Midbrain (tissue), 1 donor: ENCODE measurements around the gene AMBRA1.

Experiments used
- DNase-seq: peaks from one replicate; lab custom pipeline; 2025; lab: John Stamatoyannopoulos, UW

The AMBRA1 gene

GRCh38 chr11:46475051-46475925, 118.5 kb downstream of the AMBRA1 start:
- no peak for DNase-seq

- no peak for DNase-seq
These were observed 121.2 kb downstream of the AMBRA1 start for GRCh38 chr11:46472662-46472994.

- DNase-seq, result no peak
These were observed 121.7 kb downstream of the AMBRA1 start for GRCh38 chr11:46471943-46472661.

- no peak for DNase-seq
These were observed 123.9 kb downstream of the AMBRA1 start for GRCh38 chr11:46469926-46470325.

GRCh38 chr11:46465683-46466082, 128.1 kb downstream of the AMBRA1 start:
- DNase-seq, result no peak

- no peak for DNase-seq
These were observed 130.0 kb downstream of the AMBRA1 start for GRCh38 chr11:46463701-46464421.

GRCh38 chr11:46461461-46461927, 132.3 kb downstream of the AMBRA1 start:
- DNase-seq, result no peak

- no peak for DNase-seq
These were observed 135.3 kb downstream of the AMBRA1 start for GRCh38 chr11:46458491-46458890.

- no peak for DNase-seq
These were observed 136.0 kb downstream of the AMBRA1 start for GRCh38 chr11:46457659-46458424.

GRCh38 chr11:46457021-46457420, 136.8 kb downstream of the AMBRA1 start:
- DNase-seq, result no peak

- DNase-seq, result no peak
These were observed 137.4 kb downstream of the AMBRA1 start for GRCh38 chr11:46456269-46457001.

- no peak for DNase-seq
These were observed 138.0 kb downstream of the AMBRA1 start for GRCh38 chr11:46455834-46456233.

- no peak for DNase-seq
These were observed 140.8 kb downstream of the AMBRA1 start for GRCh38 chr11:46452918-46453517.

GRCh38 chr11:46451759-46452158, 142.1 kb downstream of the AMBRA1 start:
- DNase-seq, result no peak

- no peak for DNase-seq
These were observed 142.9 kb downstream of the AMBRA1 start for GRCh38 chr11:46450846-46451477.

GRCh38 chr11:46447544-46447943, 146.3 kb downstream of the AMBRA1 start:
- no peak for DNase-seq

- no peak for DNase-seq
These were observed 147.7 kb downstream of the AMBRA1 start for GRCh38 chr11:46445920-46446771.

GRCh38 chr11:46445192-46445919, 148.5 kb downstream of the AMBRA1 start:
- DNase-seq, result no peak

- DNase-seq, result no peak
These were observed 149.5 kb downstream of the AMBRA1 start for GRCh38 chr11:46444305-46444704.
